GM12891 (cell line): ENCODE results near the gene DHRS13.
A peak's percentile ranks its signal among the peaks of the same experiment; 100 is the strongest.
"Not testable (repeated sequence)": the region's sequence is repeated elsewhere in the genome, so short reads cannot be mapped to it uniquely, and the experiment has no call there.

Experiments
- DNase-seq: peaks from one replicate; pipeline ENCODE4 v3.0.0; 2011; ENCODE audit warnings: low spot score; ENCODE audit not compliant: insufficient read length
- FAIRE-seq: peaks from 2 replicates; lab custom pipeline; 2011; peaks lifted over from hg19 to GRCh38; lab: Jason Lieb, UNC
- PAX5 ChIP-seq: IDR thresholded peaks from 2 replicates; pipeline ENCODE4 v1.6.1; 2011; ENCODE audit warnings: low read length, moderate library complexity, mild to moderate bottlenecking; ENCODE audit not compliant: insufficient read depth, severe bottlenecking
- POLR2A ChIP-seq: IDR thresholded peaks from 2 replicates; pipeline ENCODE4 v1.6.1; 2011; ENCODE audit warnings: low read depth, low read length, control low read depth
- POLR2AphosphoS5 ChIP-seq: IDR thresholded peaks from 2 replicates; pipeline ENCODE4 v1.6.1; 2011; ENCODE audit warnings: low read depth, low read length, control low read depth
- POU2F2 ChIP-seq: IDR thresholded peaks from 2 replicates; pipeline ENCODE4 v1.6.1; 2011; ENCODE audit warnings: low read depth, mild to moderate bottlenecking, control low read depth, low read length, moderate library complexity
- TAF1 ChIP-seq: IDR thresholded peaks from 2 replicates; pipeline ENCODE4 v1.6.1; 2011; ENCODE audit warnings: low read depth, low read length, control low read depth

The DHRS13 gene

DNA sequence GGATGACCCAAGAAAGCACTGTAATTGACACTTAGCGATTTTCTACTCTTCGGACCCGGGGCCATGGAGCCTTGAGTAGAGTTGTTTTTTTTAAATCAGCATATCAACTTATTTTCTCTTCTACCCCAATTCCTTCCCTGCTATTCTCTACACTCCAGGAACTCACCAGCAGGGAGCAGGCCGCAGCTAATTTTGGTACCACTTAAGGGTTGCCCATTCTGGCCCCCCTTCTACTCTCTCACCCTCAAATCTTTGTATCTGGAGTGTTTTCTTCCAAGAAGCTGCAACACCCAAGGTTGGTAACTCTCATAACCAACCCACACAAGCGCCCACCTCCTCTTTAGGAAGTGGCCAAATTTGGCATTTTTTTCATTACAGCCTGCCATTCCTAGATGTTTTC is 53.6 kb downstream of the DHRS13 start:
- DNase-seq, result no peak
- TF ChIP-seq POLR2A (no peak), POU2F2 (no peak), PAX5 (no peak), TAF1 (no peak), POLR2AphosphoS5 (no peak)
- FAIRE-seq, result no peak

DNA sequence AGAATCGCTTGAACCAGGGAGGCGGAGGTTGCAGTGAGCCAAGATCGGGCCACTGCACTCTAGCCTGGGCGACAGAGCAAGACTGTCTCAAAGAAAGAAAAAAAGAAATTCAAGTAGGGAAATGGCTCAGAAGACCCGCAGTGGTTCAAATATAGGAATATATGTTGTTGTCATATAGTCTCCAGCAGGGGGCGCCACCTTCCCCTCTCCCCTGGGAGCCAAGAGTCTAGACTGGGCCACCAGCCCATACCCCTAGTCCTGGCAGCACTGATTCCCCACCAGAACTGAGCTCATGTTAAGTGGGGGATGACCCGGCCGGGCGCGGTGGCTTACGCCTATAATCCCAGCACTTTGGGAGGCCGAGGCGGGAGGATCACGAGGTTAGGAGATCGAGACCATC is 54.2 kb downstream of the DHRS13 start:
- DNase-seq, result peak; percentile 51
- FAIRE-seq, result not testable (repeated sequence)
